Measurements from ENCODE around the gene SLC39A6.
"Not testable (repeated sequence)": the region's sequence is repeated elsewhere in the genome, so short reads cannot be mapped to it uniquely, and the experiment has no call there.

DNA sequence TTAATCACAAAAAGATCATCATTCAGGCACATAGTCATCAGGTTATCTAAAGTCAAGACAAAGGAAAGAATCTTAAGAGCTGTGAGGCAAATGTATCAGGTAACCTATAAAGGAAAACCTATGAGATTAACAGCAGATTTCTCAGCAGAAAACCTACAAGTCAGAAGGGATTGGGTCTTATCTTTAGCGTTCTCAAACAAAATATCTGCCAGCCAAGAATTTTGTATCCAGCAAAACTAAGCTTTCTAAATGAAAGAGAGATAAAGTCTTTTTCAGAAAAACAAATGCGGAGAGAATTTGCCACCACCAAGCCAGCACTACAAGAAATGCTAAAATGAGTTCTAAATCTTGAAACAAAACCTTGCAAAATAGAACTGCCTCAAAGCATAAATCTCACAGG lies 48.0 kb downstream of the SLC39A6 start:
- TF ChIP-seq EZH2 (IDR thresholded peaks at IDR 0.05; ENCODE audit: insufficient read depth, low read length): not testable (repeated sequence)
- TF ChIP-seq, protein P1, sequence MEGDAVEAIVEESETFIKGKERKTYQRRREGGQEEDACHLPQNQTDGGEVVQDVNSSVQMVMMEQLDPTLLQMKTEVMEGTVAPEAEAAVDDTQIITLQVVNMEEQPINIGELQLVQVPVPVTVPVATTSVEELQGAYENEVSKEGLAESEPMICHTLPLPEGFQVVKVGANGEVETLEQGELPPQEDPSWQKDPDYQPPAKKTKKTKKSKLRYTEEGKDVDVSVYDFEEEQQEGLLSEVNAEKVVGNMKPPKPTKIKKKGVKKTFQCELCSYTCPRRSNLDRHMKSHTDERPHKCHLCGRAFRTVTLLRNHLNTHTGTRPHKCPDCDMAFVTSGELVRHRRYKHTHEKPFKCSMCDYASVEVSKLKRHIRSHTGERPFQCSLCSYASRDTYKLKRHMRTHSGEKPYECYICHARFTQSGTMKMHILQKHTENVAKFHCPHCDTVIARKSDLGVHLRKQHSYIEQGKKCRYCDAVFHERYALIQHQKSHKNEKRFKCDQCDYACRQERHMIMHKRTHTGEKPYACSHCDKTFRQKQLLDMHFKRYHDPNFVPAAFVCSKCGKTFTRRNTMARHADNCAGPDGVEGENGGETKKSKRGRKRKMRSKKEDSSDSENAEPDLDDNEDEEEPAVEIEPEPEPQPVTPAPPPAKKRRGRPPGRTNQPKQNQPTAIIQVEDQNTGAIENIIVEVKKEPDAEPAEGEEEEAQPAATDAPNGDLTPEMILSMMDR (IDR thresholded peaks at IDR 0.05; ENCODE audit: insufficient read depth, low read depth, low read length): not testable (repeated sequence)

Measured in astrocyte (in vitro differentiated cells and primary cell).